HG03342 (cell line): ENCODE data around the gene SIN3B.

Experiments
- ATAC-seq: cut with Tn5 transposase; IDR thresholded peaks from one replicate; pipeline ENCODE4 v1.9.1; 2021; ENCODE audit warnings: mild to moderate bottlenecking, moderate library complexity; ENCODE audit not compliant: unreplicated experiment

The SIN3B gene

GRCh38 chr19:16908759-16909158 lies 79.6 kb downstream of the SIN3B start:
- no peak for ATAC-seq

GRCh38 chr19:16911046-16911445 lies 81.8 kb downstream of the SIN3B start:
- ATAC-seq: no peak

GRCh38 chr19:16912780-16913179 lies 83.6 kb downstream of the SIN3B start:
- no peak for ATAC-seq

- ATAC-seq: no peak
These were observed 85.2 kb downstream of the SIN3B start for GRCh38 chr19:16914421-16914820.

- no peak for ATAC-seq
These were observed 85.9 kb downstream of the SIN3B start for GRCh38 chr19:16915135-16915534.

- no peak for ATAC-seq
These were observed 86.5 kb downstream of the SIN3B start for GRCh38 chr19:16915734-16916133.

- no peak for ATAC-seq
These were observed 88.2 kb downstream of the SIN3B start for GRCh38 chr19:16917401-16917800.

- no peak for ATAC-seq
These were observed 90.3 kb downstream of the SIN3B start for GRCh38 chr19:16919496-16919895.

GRCh38 chr19:16920816-16921529 lies 91.8 kb downstream of the SIN3B start:
- ATAC-seq: no peak

GRCh38 chr19:16921766-16922591 lies 92.8 kb downstream of the SIN3B start:
- no peak for ATAC-seq

- no peak for ATAC-seq
These were observed 93.4 kb downstream of the SIN3B start for GRCh38 chr19:16922592-16922934.

GRCh38 chr19:16922949-16923348 lies 93.8 kb downstream of the SIN3B start:
- no peak for ATAC-seq

GRCh38 chr19:16927883-16928282 lies 98.7 kb downstream of the SIN3B start:
- ATAC-seq: no peak

GRCh38 chr19:16928351-16928750 lies 99.2 kb downstream of the SIN3B start:
- ATAC-seq: no peak

- ATAC-seq: no peak
These were observed 99.7 kb downstream of the SIN3B start for GRCh38 chr19:16928916-16929315.
